ENCODE measurements around the gene FNDC11.
A peak's percentile ranks its signal among the peaks of the same experiment; 100 is the strongest.
"Not testable (repeated sequence)": the region's sequence is repeated elsewhere in the genome, so short reads cannot be mapped to it uniquely, and the experiment has no call there.

FNDC11 gene
- 2.5 to 2.8 reads per million in 2 donors for total RNA-seq

- DNase-seq = peak in 3 of 5 experiments; percentile 14 to 44 (median 33)
These were observed at the start of gene FNDC11 for GRCh38 chr20:63553933-63554290. Gene FNDC11 (plus strand): TSS chr20:63554159. CDS start chr20:63555664, 1,505 bp downstream.

GRCh38 chr20:63504642-63505041, 49.3 kb upstream of the FNDC11 start:
- no peak for DNase-seq

GRCh38 chr20:63505281-63505680, 48.7 kb upstream of the FNDC11 start:
- no peak for DNase-seq

GRCh38 chr20:63505723-63506122, 48.2 kb upstream of the FNDC11 start:
- no peak for DNase-seq

GRCh38 chr20:63507083-63507743, 46.7 kb upstream of the FNDC11 start:
- no peak for DNase-seq

GRCh38 chr20:63508072-63508768, 45.7 kb upstream of the FNDC11 start:
- DNase-seq = no peak

GRCh38 chr20:63509088-63509564, 44.8 kb upstream of the FNDC11 start:
- no peak for DNase-seq

GRCh38 chr20:63513207-63513606, 40.8 kb upstream of the FNDC11 start:
- DNase-seq = no peak

GRCh38 chr20:63514520-63514919, 39.4 kb upstream of the FNDC11 start:
- not testable (repeated sequence) for DNase-seq

- no peak for DNase-seq
These were observed 36.3 kb upstream of the FNDC11 start for GRCh38 chr20:63517376-63518309.

- no peak for DNase-seq
These were observed 35.6 kb upstream of the FNDC11 start for GRCh38 chr20:63518351-63518861.

GRCh38 chr20:63518946-63519667, 34.9 kb upstream of the FNDC11 start:
- DNase-seq = no peak

- peak; percentile 39 to 67 (median 54) for DNase-seq
These were observed 34.1 kb upstream of the FNDC11 start for GRCh38 chr20:63519668-63520503.

- DNase-seq = peak; percentile 74 to 82 (median 80)
These were observed 33.4 kb upstream of the FNDC11 start, which contains the start of gene PPDPF for GRCh38 chr20:63520504-63520933. Gene PPDPF (plus strand): TSS chr20:63520765. CDS start chr20:63521309, 544 bp downstream.

GRCh38 chr20:63520934-63521601, 32.9 kb upstream of the FNDC11 start:
- DNase-seq = peak; percentile 43 to 81 (median 55)

- DNase-seq = no peak
These were observed 32.4 kb upstream of the FNDC11 start for GRCh38 chr20:63521602-63522001.

- no peak for DNase-seq
These were observed 31.7 kb upstream of the FNDC11 start for GRCh38 chr20:63522091-63522868.

GRCh38 chr20:63522981-63523611, 30.9 kb upstream of the FNDC11 start:
- DNase-seq = no peak

GRCh38 chr20:63525185-63525584, 28.8 kb upstream of the FNDC11 start:
- no peak for DNase-seq
